NCI-H1048 (cell line): Measurements from ENCODE around the gene RHOB.
"Not testable (repeated sequence)": the region's sequence is repeated elsewhere in the genome, so short reads cannot be mapped to it uniquely, and the experiment has no call there.

Experiments
- DNase-seq: peaks from one replicate; lab custom pipeline; 2025; lab: John Stamatoyannopoulos, UW

RHOB gene

GRCh38 chr2:20446917-20447436, at the start of gene RHOB:
RHOB (plus strand) TSS chr2:20447074; CDS start chr2:20447466, 392 bp downstream.
- DNase-seq: peak; percentile 95

GRCh38 chr2:20397811-20398447, 48.9 kb upstream of the RHOB start:
- no peak for DNase-seq

GRCh38 chr2:20398956-20399567, 47.8 kb upstream of the RHOB start:
- DNase-seq: no peak

GRCh38 chr2:20400306-20400705, 46.6 kb upstream of the RHOB start:
- no peak for DNase-seq

- no peak for DNase-seq
These were observed 45.9 kb upstream of the RHOB start for GRCh38 chr2:20400787-20401488.

GRCh38 chr2:20401489-20401835, 45.4 kb upstream of the RHOB start:
- no peak for DNase-seq

GRCh38 chr2:20403774-20404312, 43.0 kb upstream of the RHOB start:
- DNase-seq: no peak

- DNase-seq: no peak
These were observed 41.9 kb upstream of the RHOB start for GRCh38 chr2:20404950-20405349.

GRCh38 chr2:20409039-20409438, 37.8 kb upstream of the RHOB start:
- DNase-seq: no peak

- no peak for DNase-seq
These were observed 36.2 kb upstream of the RHOB start for GRCh38 chr2:20410556-20411277.

GRCh38 chr2:20411361-20411894, 35.4 kb upstream of the RHOB start:
- peak; percentile 23 for DNase-seq

GRCh38 chr2:20414806-20415205, 32.1 kb upstream of the RHOB start:
- no peak for DNase-seq

GRCh38 chr2:20415511-20415918, 31.4 kb upstream of the RHOB start:
- no peak for DNase-seq

GRCh38 chr2:20416723-20417122, 30.2 kb upstream of the RHOB start:
- no peak for DNase-seq

- DNase-seq: not testable (repeated sequence)
These were observed 29.5 kb upstream of the RHOB start for GRCh38 chr2:20417230-20417821.

- DNase-seq: no peak
These were observed 28.4 kb upstream of the RHOB start for GRCh38 chr2:20418519-20418918.

GRCh38 chr2:20419007-20419576, 27.8 kb upstream of the RHOB start:
- DNase-seq: no peak

- DNase-seq: no peak
These were observed 27.1 kb upstream of the RHOB start for GRCh38 chr2:20419752-20420151.

GRCh38 chr2:20421336-20421987, 25.4 kb upstream of the RHOB start:
- no peak for DNase-seq

- no peak for DNase-seq
These were observed 24.9 kb upstream of the RHOB start for GRCh38 chr2:20421988-20422370.
